Activated CD8-positive, alpha-beta memory T cell treated with anti-CD3 and anti-CD28 coated beads, Interleukin-2, amount 10 ng/mL, durations not matched to agents 7 days and 5 days (primary cell): Measurements from ENCODE around the gene KDM4F. TPM values are rescaled to one million over a fixed set of nuclear protein-coding genes. Genes with fewer than 3 reads are reported as not detected.

Experiments
- total RNA-seq, 2 experiments: library from RNA; stranded (reverse); gene quantifications; one replicate each; pipeline ENCODE4 v1.2.3, GENCODE V29; 2021

KDM4F gene
- total RNA-seq, 2 experiments from 2014 or later: not detected

Other genes starting within 250 kb of the KDM4F start
- 10 to 100 TPM; 81.6 to 89.1 TPM for gene CWC15, start 75.9 kb upstream of the KDM4F start, total RNA-seq
- gene KDM4D, start 75.7 kb upstream of the KDM4F start, total RNA-seq: 1 to 10 TPM; 1.3 to 1.4 TPM
- not detected for gene KDM4E, start 24.2 kb upstream of the KDM4F start, total RNA-seq
- gene SRSF8, start 17.5 kb downstream of the KDM4F start, total RNA-seq: 10 to 100 TPM; 23.9 to 45.9 TPM
- 10 to 100 TPM; 37.1 to 40.5 TPM for gene ENDOD1, start 40.4 kb downstream of the KDM4F start, total RNA-seq
- gene SESN3, start 181.8 kb downstream of the KDM4F start, total RNA-seq: 10 to 100 TPM in 1 of 2 experiments, 1 to 10 TPM in 1; 9.3 to 24.3 TPM